Activated CD4-positive, alpha-beta T cell treated with anti-CD3 and anti-CD28 coated beads for 36 hours (primary cell): Measurements from ENCODE around the gene KCNIP4. TPM values are rescaled to one million over a fixed set of nuclear protein-coding genes. Genes with fewer than 3 reads are reported as not detected.

Experiments used
- ATAC-seq: fragments of 200-7000 bp; cut with Tn5 transposase; one replicate; pipeline ENCODE4 v1.10.0; 2021; ENCODE audit warnings: mild to moderate bottlenecking, moderate library complexity
- CTCF ChIA-PET: fragments of 350-600 bp; sonication (Branson Sonifier 250); formaldehyde crosslinking; loops from one replicate; lab custom pipeline; 2021; ENCODE audit warnings: antibody characterized with exemption; lab: Charles Lee
- POLR2A ChIA-PET: fragments of 350-600 bp; sonication (Branson Sonifier 250); formaldehyde crosslinking; loops from one replicate; lab custom pipeline; 2021; ENCODE audit warnings: antibody characterized with exemption, inconsistent platforms; lab: Charles Lee
- DNase-seq: peaks from one replicate; pipeline ENCODE4 v3.0.0-alpha.2; 2020
- H3K27ac Mint-ChIP-seq: one replicate; pipeline ENCODE4 v1.8.0; 2021; ENCODE audit warnings: mixed read lengths
- H3K27me3 Mint-ChIP-seq: one replicate; pipeline ENCODE4 v1.8.0; 2021; ENCODE audit warnings: mixed read lengths
- H3K36me3 Mint-ChIP-seq: one replicate; pipeline ENCODE4 v1.8.0; 2021; ENCODE audit warnings: low read depth, mixed read lengths
- H3K4me1 Mint-ChIP-seq: one replicate; pipeline ENCODE4 v1.8.0; 2021; ENCODE audit warnings: mixed read lengths
- H3K4me3 Mint-ChIP-seq: one replicate; pipeline ENCODE4 v1.8.0; 2021; ENCODE audit warnings: mild to moderate bottlenecking, moderate library complexity, mixed read lengths
- H3K9me3 Mint-ChIP-seq: one replicate; pipeline ENCODE4 v1.8.0; 2021; ENCODE audit warnings: low read depth, mixed read lengths
- intact Hi-C, 2 experiments: fragments of 100-400 bp; cut with DNase I in 1 of 2; cut with micrococcal nuclease in 1 of 2; formaldehyde crosslinking; loops; one replicate each; pipeline versions ENCODE4 v1.14.2 to v1.15.1; 2022 to 2024; cut with DNase I, micrococcal nuclease
- total RNA-seq, 2 experiments: library from RNA; stranded (reverse); gene quantifications; one replicate each; pipeline ENCODE4 v1.2.3, GENCODE V29; 2021

The KCNIP4 gene
- total RNA-seq, 2 experiments from 2014 or later: not detected

GRCh38 chr4:21554066-21554465, 394.5 kb downstream of the KCNIP4 start:
- DNase-seq: no peak
- Mint-ChIP-seq H3K27ac (no peak overlapping the region), H3K27me3 (no peaks in the 10 kb centered on the region), H3K36me3 (no peaks in the 10 kb centered on the region), H3K9me3 (peaks cover 3% of the 10 kb centered on the region), H3K4me1 (no peaks in the 10 kb centered on the region), H3K4me3 (no peak overlapping the region)
- intact Hi-C loops: no loop called here
- ChIA-PET POLR2A (no interaction called here), CTCF (no interaction called here)
- ATAC-seq: no peak

GRCh38 chr4:21552455-21552854, 396.1 kb downstream of the KCNIP4 start:
- CTCF ChIA-PET: interaction anchor here (0.9 kb wide), 1 partner anchor 123 kb away, joined by 3 read pairs; no protein-coding TSS in a partner anchor

GRCh38 chr4:21544955-21545354, 403.6 kb downstream of the KCNIP4 start:
- Mint-ChIP-seq H3K36me3 (no peaks in the 10 kb centered on the region), H3K27ac (no peak overlapping the region), H3K9me3 (peaks cover 8% of the 10 kb centered on the region), H3K4me3 (no peak overlapping the region), H3K4me1 (no peaks in the 10 kb centered on the region), H3K27me3 (no peaks in the 10 kb centered on the region)
- ChIA-PET CTCF (no interaction called here), POLR2A (no interaction called here)
- ATAC-seq (no peak), DNase-seq (no peak)
- intact Hi-C loops: no loop called here

More at GRCh38 chr4:21552455-21552854, 396.1 kb downstream of the KCNIP4 start:
- Mint-ChIP-seq H3K36me3 (no peaks in the 10 kb centered on the region), H3K4me3 (no peak overlapping the region), H3K4me1 (no peaks in the 10 kb centered on the region), H3K9me3 (peaks cover 3% of the 10 kb centered on the region), H3K27ac (no peak overlapping the region), H3K27me3 (no peaks in the 10 kb centered on the region)
- POLR2A ChIA-PET: no interaction called here
- intact Hi-C loops: no loop called here
- DNase-seq (no peak), ATAC-seq (no peak)

- DNase-seq: no peak
- intact Hi-C loops: no loop called here
- ChIA-PET CTCF (no interaction called here), POLR2A (no interaction called here)
- no peaks in the 10 kb centered on the region for H3K4me1 Mint-ChIP-seq
- H3K27me3 Mint-ChIP-seq: no peaks in the 10 kb centered on the region
- no peaks in the 10 kb centered on the region for H3K36me3 Mint-ChIP-seq
- no peak overlapping the region for H3K27ac Mint-ChIP-seq
- no peak for ATAC-seq
- peaks cover 8% of the 10 kb centered on the region for H3K9me3 Mint-ChIP-seq
- H3K4me3 Mint-ChIP-seq: no peak overlapping the region
These were observed 404.2 kb downstream of the KCNIP4 start for GRCh38 chr4:21544415-21544814.

- H3K4me1 Mint-ChIP-seq: no peaks in the 10 kb centered on the region
- DNase-seq (no peak), ATAC-seq (no peak)
- H3K4me3 Mint-ChIP-seq: no peak overlapping the region
- CTCF ChIA-PET: no interaction called here
- H3K27ac Mint-ChIP-seq: no peak overlapping the region
- intact Hi-C loops: no loop called here
- peaks cover 8% of the 10 kb centered on the region for H3K9me3 Mint-ChIP-seq
- H3K36me3 Mint-ChIP-seq: no peaks in the 10 kb centered on the region
- POLR2A ChIA-PET: no interaction called here
- no peaks in the 10 kb centered on the region for H3K27me3 Mint-ChIP-seq
These were observed 405.1 kb downstream of the KCNIP4 start for GRCh38 chr4:21543514-21543913.

- H3K27ac Mint-ChIP-seq: no peak overlapping the region
- no peaks in the 10 kb centered on the region for H3K36me3 Mint-ChIP-seq
- no peaks in the 10 kb centered on the region for H3K27me3 Mint-ChIP-seq
- H3K4me3 Mint-ChIP-seq: no peak overlapping the region
- POLR2A ChIA-PET: no interaction called here
- DNase-seq (no peak), ATAC-seq (no peak)
- intact Hi-C loops: no loop called here
- H3K9me3 Mint-ChIP-seq: no peaks in the 10 kb centered on the region
- CTCF ChIA-PET: no interaction called here
- no peaks in the 10 kb centered on the region for H3K4me1 Mint-ChIP-seq
These were observed 412.7 kb downstream of the KCNIP4 start for GRCh38 chr4:21535898-21536297.

- Mint-ChIP-seq H3K4me3 (no peak overlapping the region), H3K27ac (no peak overlapping the region), H3K4me1 (no peaks in the 10 kb centered on the region), H3K27me3 (no peaks in the 10 kb centered on the region), H3K9me3 (no peaks in the 10 kb centered on the region), H3K36me3 (no peaks in the 10 kb centered on the region)
- ChIA-PET POLR2A (no interaction called here), CTCF (no interaction called here)
- intact Hi-C loops: no loop called here
- no peak for DNase-seq
- no peak for ATAC-seq
These were observed 417.5 kb downstream of the KCNIP4 start for GRCh38 chr4:21531048-21531447.

- Mint-ChIP-seq H3K4me3 (no peak overlapping the region), H3K36me3 (no peaks in the 10 kb centered on the region), H3K27ac (no peak overlapping the region), H3K9me3 (no peaks in the 10 kb centered on the region), H3K27me3 (no peaks in the 10 kb centered on the region), H3K4me1 (no peaks in the 10 kb centered on the region)
- ChIA-PET CTCF (no interaction called here), POLR2A (no interaction called here)
- DNase-seq (no peak), ATAC-seq (no peak)
- intact Hi-C loops: no loop called here
These were observed 419.4 kb downstream of the KCNIP4 start for GRCh38 chr4:21529214-21529613.

GRCh38 chr4:21522296-21522695, 426.3 kb downstream of the KCNIP4 start:
- POLR2A ChIA-PET: no interaction called here
- no peak overlapping the region for H3K27ac Mint-ChIP-seq
- CTCF ChIA-PET: no interaction called here
- intact Hi-C loops: no loop called here
- H3K36me3 Mint-ChIP-seq: no peaks in the 10 kb centered on the region
- ATAC-seq: no peak
- H3K4me1 Mint-ChIP-seq: no peaks in the 10 kb centered on the region
- H3K27me3 Mint-ChIP-seq: no peaks in the 10 kb centered on the region
- H3K4me3 Mint-ChIP-seq: no peak overlapping the region
- DNase-seq: no peak
- H3K9me3 Mint-ChIP-seq: peaks cover 12% of the 10 kb centered on the region

GRCh38 chr4:21517126-21517859, 431.3 kb downstream of the KCNIP4 start:
- Mint-ChIP-seq H3K36me3 (no peaks in the 10 kb centered on the region), H3K27me3 (no peaks in the 10 kb centered on the region), H3K9me3 (peaks cover 5% of the 10 kb centered on the region), H3K4me1 (no peaks in the 10 kb centered on the region), H3K4me3 (no peak overlapping the region), H3K27ac (no peak overlapping the region)
- intact Hi-C loops: no loop called here
- ATAC-seq: no peak
- no peak for DNase-seq
- ChIA-PET POLR2A (no interaction called here), CTCF (interaction anchor here (0.6 to 0.7 kb wide), 2 partner anchors 240 to 247 kb away, joined by 3 read pairs; no protein-coding TSS in a partner anchor)

GRCh38 chr4:21514022-21514694, 434.4 kb downstream of the KCNIP4 start:
- Mint-ChIP-seq H3K4me1 (no peaks in the 10 kb centered on the region), H3K4me3 (no peak overlapping the region), H3K36me3 (no peaks in the 10 kb centered on the region), H3K27me3 (no peaks in the 10 kb centered on the region), H3K9me3 (no peaks in the 10 kb centered on the region), H3K27ac (no peak overlapping the region)
- no peak for ATAC-seq
- CTCF ChIA-PET: interaction anchor here (1.9 kb wide), 1 partner anchor 253 kb away, joined by 7 read pairs; no protein-coding TSS in a partner anchor
- intact Hi-C loops: loop anchor here in 1 of 2 experiments (5.0 kb wide), 1 partner anchor 48 kb away; no protein-coding TSS in a partner anchor
- no peak for DNase-seq
- POLR2A ChIA-PET: no interaction called here

- H3K4me3 Mint-ChIP-seq: no peak overlapping the region
- intact Hi-C loops: loop anchor here (1.0 to 5.0 kb wide), 3 partner anchors 50 to 256 kb away; no protein-coding TSS in a partner anchor
- H3K4me1 Mint-ChIP-seq: no peaks in the 10 kb centered on the region
- ATAC-seq (no peak), DNase-seq (no peak)
- no peaks in the 10 kb centered on the region for H3K9me3 Mint-ChIP-seq
- POLR2A ChIA-PET: no interaction called here
- no peak overlapping the region for H3K27ac Mint-ChIP-seq
- H3K27me3 Mint-ChIP-seq: no peaks in the 10 kb centered on the region
- CTCF ChIA-PET: interaction anchor here (1.3 to 1.9 kb wide), 2 partner anchors 30 to 255 kb away, joined by 3 to 7 read pairs; no protein-coding TSS in a partner anchor
- no peaks in the 10 kb centered on the region for H3K36me3 Mint-ChIP-seq
These were observed 436.2 kb downstream of the KCNIP4 start for GRCh38 chr4:21512353-21512752.
